Activated naive CD8-positive, alpha-beta T cell treated with anti-CD3 and anti-CD28 coated beads, Interleukin-2, amount 50 U/mL, for 24 hours (primary cell): ENCODE measurements around the gene CHSY3.
A peak's percentile ranks its signal among the peaks of the same experiment; 100 is the strongest.

Experiments used
- ATAC-seq: fragments of 150-1000 bp; cut with Tn5 transposase; one replicate; pipeline ENCODE4 v1.10.0; 2021
- DNase-seq: peaks from one replicate; pipeline ENCODE4 v3.0.0; 2021
- H3K27ac Mint-ChIP-seq: one replicate; pipeline ENCODE4 v1.8.0; 2021; ENCODE audit warnings: mild to moderate bottlenecking, mixed read lengths
- H3K27me3 Mint-ChIP-seq: one replicate; pipeline ENCODE4 v1.8.0; 2021; ENCODE audit warnings: mixed read lengths
- H3K36me3 Mint-ChIP-seq: one replicate; pipeline ENCODE4 v1.8.0; 2021; ENCODE audit warnings: low read depth, mixed read lengths
- H3K4me1 Mint-ChIP-seq: one replicate; pipeline ENCODE4 v1.8.0; 2021; ENCODE audit warnings: mixed read lengths
- H3K4me3 Mint-ChIP-seq: one replicate; pipeline ENCODE4 v1.8.0; 2021; ENCODE audit warnings: mild to moderate bottlenecking, moderate library complexity, mixed read lengths
- H3K9me3 Mint-ChIP-seq: one replicate; pipeline ENCODE4 v1.8.0; 2021; ENCODE audit warnings: mixed read lengths

Gene CHSY3

DNA sequence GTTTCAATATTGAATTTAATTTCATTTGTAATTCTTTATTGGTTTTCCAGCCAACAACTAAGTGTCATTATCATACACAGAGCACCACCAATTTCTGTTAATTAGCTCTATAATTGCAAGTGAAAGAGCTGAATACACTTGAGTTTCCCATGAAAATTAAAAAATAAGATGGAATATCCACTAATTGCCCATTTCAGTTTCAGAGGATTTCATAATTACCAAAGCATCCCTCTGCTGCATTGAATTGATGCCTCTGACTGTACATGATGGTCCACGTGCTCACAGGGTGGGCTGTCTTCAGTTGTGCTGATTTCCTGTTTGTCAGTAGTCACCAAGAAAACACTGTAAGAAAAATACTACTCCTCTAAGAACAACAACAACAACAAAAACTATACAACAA lies 163.8 kb downstream of the CHSY3 start:
- H3K9me3 Mint-ChIP-seq = no peaks in the 10 kb centered on the region
- no peak for DNase-seq
- no peaks in the 10 kb centered on the region for H3K27me3 Mint-ChIP-seq
- H3K4me1 Mint-ChIP-seq = no peaks in the 10 kb centered on the region
- H3K4me3 Mint-ChIP-seq = no peak overlapping the region
- H3K27ac Mint-ChIP-seq = no peak overlapping the region
- H3K36me3 Mint-ChIP-seq = no peaks in the 10 kb centered on the region
- no peak for ATAC-seq

DNA sequence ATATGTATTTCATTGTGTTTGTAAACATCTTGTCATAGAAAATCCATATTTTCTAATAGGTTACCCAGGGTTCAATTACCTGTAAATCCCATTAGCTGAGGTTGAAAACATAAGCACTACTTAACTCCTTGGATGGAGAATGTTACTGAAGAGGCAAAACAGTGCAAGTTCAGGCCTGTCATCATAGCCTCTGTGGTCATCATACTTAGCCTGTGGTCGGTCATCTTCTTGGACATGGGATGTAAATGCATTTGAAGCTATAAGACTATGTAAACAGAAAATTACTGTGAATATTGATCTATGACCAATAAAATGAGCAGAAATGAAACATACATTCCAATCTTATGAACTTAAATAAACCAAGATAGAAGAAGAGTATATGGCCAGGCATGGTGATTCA lies 164.7 kb downstream of the CHSY3 start:
- Mint-ChIP-seq H3K27ac (no peak overlapping the region), H3K4me1 (no peaks in the 10 kb centered on the region), H3K27me3 (no peaks in the 10 kb centered on the region), H3K36me3 (no peaks in the 10 kb centered on the region), H3K4me3 (no peak overlapping the region), H3K9me3 (no peaks in the 10 kb centered on the region)
- ATAC-seq = no peak
- DNase-seq = no peak

DNA sequence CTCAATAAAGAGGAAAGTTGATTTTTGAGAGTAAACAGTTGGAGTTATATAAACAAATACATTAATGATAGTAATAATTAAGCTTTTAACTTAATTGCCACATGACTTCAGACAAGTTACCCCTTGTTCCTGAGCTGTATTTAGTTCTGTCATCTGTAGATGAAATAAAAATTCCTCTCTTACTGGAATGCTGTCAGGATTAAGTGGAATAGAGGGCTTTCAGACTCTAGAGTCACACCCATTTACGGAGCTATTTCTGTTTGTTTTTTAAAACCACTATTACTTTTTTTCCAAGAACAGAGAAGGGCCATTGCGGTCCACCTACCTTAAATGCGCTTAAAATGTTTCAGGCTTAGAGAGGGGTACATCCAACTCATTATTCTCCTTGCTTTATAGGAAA lies 170.6 kb downstream of the CHSY3 start:
- no peaks in the 10 kb centered on the region for H3K4me1 Mint-ChIP-seq

DNA sequence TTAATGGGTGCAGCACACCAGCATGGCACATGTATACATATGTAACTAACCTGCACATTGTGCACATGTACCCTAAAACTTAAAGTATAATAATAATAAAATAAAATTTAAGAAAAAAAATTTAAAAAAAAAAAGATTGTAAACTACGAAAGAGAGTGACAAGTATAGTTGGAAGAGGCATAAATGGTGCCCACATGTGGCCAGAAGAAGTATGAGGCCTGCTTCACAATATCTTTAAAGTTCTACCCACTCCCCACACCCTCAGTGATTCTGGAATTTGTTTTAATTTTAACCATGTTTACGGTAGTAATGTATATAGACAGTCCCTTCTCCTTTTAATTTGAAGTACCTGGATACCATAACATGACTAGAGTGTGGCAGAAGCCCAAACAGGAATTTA lies 172.7 kb downstream of the CHSY3 start:
- DNase-seq (no peak), ATAC-seq (no peak)
- Mint-ChIP-seq H3K27ac (no peak overlapping the region), H3K36me3 (no peaks in the 10 kb centered on the region), H3K9me3 (no peaks in the 10 kb centered on the region), H3K4me3 (no peak overlapping the region), H3K27me3 (peaks cover 2% of the 10 kb centered on the region), H3K4me1 (no peaks in the 10 kb centered on the region)

More for the DNA sequence above, 170.6 kb downstream of the CHSY3 start:
- ATAC-seq = no peak
- Mint-ChIP-seq H3K27me3 (no peaks in the 10 kb centered on the region), H3K27ac (no peak overlapping the region), H3K4me3 (no peak overlapping the region), H3K9me3 (no peaks in the 10 kb centered on the region), H3K36me3 (no peaks in the 10 kb centered on the region)
- no peak for DNase-seq

DNA sequence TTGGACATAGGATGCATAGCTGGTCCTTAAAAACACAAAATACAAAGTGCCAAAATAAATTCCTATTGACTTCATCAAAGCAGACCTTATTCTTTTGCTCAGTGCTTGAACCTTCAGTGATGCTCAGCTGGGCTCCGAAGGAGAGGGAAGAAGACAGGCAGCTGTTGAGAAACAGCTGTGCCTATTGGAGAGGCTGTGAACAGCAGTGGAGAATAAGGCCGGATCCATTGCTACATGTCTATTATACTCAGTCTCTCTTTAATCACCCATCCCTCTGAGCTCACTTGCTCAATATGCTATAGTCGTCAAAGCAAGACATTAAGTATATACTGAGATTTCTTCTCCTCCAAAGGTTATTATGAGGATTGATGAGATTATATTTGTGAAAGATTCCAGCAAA lies 174.4 kb downstream of the CHSY3 start:
- Mint-ChIP-seq H3K36me3 (no peaks in the 10 kb centered on the region), H3K4me1 (no peaks in the 10 kb centered on the region), H3K9me3 (no peaks in the 10 kb centered on the region), H3K27me3 (peaks cover 2% of the 10 kb centered on the region), H3K4me3 (no peak overlapping the region), H3K27ac (no peak overlapping the region)
- ATAC-seq (no peak), DNase-seq (no peak)

DNA sequence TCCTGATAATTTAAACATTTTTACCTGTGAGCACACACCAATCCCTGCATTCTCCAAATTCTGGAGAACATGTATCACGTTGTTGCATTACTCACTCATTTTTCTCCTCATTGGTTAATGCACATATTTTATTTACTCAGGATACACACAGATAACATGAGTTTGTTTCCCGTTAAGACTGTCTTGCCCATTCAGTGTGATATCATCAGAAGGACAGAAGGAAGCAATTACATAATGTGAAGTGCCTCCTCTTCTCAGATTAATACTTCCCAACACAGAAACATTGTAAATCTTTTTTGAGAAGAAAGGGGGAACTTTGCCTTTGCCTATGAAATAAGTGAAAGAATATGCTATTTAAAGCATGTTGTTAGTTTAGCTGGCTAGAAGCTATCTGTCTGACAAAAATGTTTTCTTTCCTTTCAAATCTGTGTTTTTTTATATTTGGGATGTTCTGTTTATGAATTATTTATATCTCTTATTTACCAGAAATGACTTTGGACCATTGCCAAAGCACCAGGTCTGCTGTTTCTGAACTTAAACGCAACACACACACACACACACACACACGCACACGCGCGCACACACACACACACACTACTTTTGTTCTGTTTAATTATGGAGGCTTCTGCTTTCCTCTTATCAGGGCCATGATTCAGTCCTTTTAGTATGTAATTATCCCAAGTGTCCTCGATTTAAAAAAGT lies 186.5 kb downstream of the CHSY3 start:
- Mint-ChIP-seq H3K9me3 (peaks cover 9% of the 10 kb centered on the region), H3K4me3 (no peak overlapping the region), H3K27ac (no peak overlapping the region), H3K27me3 (peaks cover 2% of the 10 kb centered on the region), H3K36me3 (no peaks in the 10 kb centered on the region), H3K4me1 (no peaks in the 10 kb centered on the region)
- DNase-seq (no peak), ATAC-seq (no peak)

DNA sequence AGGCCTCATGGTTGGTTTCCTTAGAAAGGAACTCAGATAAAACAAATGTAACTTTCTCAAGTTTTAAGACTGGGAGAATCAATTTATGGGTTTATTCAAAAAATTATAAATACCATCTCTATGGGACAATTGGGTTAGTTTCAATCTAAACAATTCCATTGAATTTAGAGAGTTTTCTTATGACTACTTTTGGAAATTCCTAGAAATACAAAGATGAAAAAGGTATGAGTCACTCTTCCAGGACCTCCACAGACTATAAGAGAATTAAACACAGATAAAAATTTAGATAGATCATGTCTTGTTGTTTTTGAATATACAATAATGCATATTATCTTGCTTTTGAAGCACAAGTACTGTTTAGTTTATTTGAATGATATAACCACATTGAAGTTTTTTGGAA lies 188.7 kb downstream of the CHSY3 start:
- DNase-seq (no peak), ATAC-seq (no peak)
- H3K27ac Mint-ChIP-seq = no peak overlapping the region
- H3K4me1 Mint-ChIP-seq = no peaks in the 10 kb centered on the region
- H3K27me3 Mint-ChIP-seq = no peaks in the 10 kb centered on the region
- H3K9me3 Mint-ChIP-seq = peaks cover 9% of the 10 kb centered on the region
- no peaks in the 10 kb centered on the region for H3K36me3 Mint-ChIP-seq
- no peak overlapping the region for H3K4me3 Mint-ChIP-seq

DNA sequence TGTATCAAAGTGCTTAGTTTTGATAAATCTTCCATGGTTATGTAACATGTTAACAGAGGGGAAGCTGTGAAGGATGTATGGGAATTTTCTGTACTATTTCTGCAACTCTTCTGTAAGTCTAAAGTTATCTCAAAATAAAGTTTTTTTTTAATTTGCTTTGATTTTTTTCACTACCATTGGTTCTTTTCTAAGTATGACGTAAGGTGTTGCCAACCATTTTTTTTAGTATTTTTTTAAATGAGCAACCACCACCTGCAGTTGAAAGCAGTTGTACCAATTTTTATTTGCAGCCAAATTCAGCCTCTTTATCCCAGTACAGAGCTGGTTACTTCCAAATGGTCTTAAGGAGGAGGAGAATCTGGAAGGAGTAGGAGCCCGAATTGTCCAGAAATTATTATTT lies 192.2 kb downstream of the CHSY3 start:
- Mint-ChIP-seq H3K9me3 (peaks cover 9% of the 10 kb centered on the region), H3K27ac (no peak overlapping the region), H3K4me1 (no peaks in the 10 kb centered on the region), H3K27me3 (no peaks in the 10 kb centered on the region), H3K4me3 (no peak overlapping the region), H3K36me3 (no peaks in the 10 kb centered on the region)
- DNase-seq (no peak), ATAC-seq (no peak)

DNA sequence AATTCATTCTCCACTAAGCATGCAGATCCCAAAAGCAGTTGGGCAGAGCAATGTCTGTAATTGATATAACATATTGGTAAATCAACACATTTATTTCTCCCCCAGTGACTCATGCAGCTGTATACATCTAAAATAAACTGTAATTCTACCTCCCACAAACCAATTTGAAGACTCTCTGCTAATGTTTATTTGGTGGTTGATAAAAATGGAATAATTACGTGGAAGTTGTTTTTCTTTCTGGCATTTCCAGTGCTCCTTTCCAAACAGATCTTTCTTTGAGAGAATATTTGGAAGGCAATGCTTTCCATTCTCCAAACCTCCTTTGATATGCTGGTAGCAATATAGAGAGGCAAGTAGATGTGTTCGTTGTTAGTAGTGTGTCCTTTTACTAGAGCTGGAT lies 194.7 kb downstream of the CHSY3 start:
- Mint-ChIP-seq H3K4me1 (no peaks in the 10 kb centered on the region), H3K36me3 (no peaks in the 10 kb centered on the region), H3K27ac (no peak overlapping the region), H3K4me3 (no peak overlapping the region), H3K9me3 (no peaks in the 10 kb centered on the region), H3K27me3 (no peaks in the 10 kb centered on the region)
- DNase-seq (no peak), ATAC-seq (no peak)

DNA sequence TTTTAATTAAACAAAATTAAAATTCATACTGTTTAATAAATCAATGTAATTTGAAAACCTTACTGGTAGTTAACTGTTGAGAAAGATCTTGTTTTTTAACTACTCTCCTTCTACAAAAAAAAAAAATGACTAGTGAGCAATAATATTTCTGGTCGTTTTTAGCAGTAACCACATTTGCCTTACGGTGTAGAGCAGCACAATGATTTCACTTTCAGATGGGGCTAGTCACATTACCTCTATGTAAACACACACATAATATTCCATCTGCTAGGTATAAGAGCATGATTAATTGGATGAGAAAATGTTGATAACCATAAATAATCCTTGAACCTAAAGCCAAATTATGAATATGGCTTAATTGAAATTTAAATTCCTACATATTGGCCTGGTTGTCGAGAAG lies 198.1 kb downstream of the CHSY3 start:
- ATAC-seq = no peak
- no peaks in the 10 kb centered on the region for H3K36me3 Mint-ChIP-seq
- no peak for DNase-seq
- no peak overlapping the region for H3K27ac Mint-ChIP-seq
- H3K9me3 Mint-ChIP-seq = no peaks in the 10 kb centered on the region
- H3K4me1 Mint-ChIP-seq = peaks cover 4% of the 10 kb centered on the region
- no peaks in the 10 kb centered on the region for H3K27me3 Mint-ChIP-seq
- H3K4me3 Mint-ChIP-seq = no peak overlapping the region

DNA sequence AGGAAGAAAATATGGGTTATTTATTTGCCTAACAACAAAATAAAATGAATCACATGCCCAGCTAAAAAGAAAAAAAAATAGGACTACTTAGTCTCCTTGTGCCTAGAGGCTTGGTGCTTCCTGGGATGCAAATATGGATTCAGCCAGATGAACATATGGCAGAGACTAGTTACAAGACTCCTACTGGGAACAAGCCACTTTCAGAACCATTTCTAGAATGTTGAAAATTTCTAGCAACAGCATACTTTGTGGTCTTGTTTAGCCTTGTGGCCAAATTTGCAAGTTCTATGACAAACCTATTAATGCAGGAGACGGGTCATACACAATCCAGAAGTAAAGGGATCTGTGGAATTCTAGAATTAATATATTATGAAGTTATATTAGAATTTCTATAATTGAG lies 198.7 kb downstream of the CHSY3 start:
- no peak for DNase-seq
- no peak overlapping the region for H3K27ac Mint-ChIP-seq
- H3K36me3 Mint-ChIP-seq = no peaks in the 10 kb centered on the region
- H3K27me3 Mint-ChIP-seq = no peaks in the 10 kb centered on the region
- H3K9me3 Mint-ChIP-seq = no peaks in the 10 kb centered on the region
- peaks cover 4% of the 10 kb centered on the region for H3K4me1 Mint-ChIP-seq
- no peak for ATAC-seq
- H3K4me3 Mint-ChIP-seq = no peak overlapping the region

DNA sequence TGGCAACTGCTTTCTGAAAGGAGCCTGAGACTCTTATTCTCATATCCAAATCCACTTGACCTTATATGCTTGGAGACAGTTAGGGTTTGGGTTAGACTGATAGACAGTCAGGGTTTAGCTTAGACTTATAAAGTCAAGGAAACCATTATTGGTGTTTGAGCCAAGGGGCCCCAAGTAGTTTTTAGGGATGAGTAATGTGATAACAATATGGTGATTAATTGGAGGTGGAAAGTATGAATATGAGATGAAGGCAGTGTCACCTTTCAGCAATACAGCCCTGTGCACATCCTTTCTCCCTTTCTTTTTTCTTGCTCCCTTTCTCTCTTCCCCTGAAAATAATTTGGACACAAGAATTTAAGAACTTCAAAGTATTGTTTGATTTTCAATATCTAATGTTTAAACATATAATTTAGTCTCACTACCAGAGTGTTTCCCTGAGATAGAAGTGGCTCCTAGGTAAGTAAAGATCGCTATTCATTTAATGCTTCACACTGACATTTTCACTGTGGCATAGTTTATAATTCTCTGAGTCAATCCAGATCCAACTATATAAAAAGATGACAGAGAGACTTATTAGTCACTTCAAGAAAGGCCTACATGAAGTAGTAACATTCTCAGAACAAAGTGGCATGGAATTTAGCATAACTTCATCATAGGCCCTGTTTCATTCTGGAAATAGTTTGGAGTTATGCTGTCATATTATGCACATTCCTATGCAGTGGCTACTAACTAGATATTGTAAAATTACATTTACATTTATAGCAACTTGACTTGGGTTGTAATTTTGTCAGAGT lies 200.8 kb downstream of the CHSY3 start:
- ATAC-seq = peak; percentile 71

DNA sequence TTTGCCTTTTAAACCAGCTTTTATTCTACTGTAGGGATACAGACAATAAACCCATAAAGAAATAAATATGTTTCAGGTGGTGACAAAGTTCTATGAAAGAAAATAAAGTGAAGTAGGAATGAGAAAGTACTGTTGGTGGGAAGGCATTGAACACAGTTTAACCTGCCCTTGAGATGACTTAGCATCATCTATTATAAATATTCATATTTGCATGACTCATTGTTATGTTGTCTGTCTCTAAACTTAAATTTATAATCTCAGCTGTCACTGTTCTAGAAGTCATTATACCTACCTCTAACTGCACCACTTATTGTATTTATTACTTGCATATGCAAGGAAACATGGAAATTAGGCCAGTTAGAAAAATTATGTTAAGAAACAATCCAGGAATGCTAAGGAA lies 202.2 kb downstream of the CHSY3 start:
- H3K9me3 Mint-ChIP-seq = no peaks in the 10 kb centered on the region
- H3K4me1 Mint-ChIP-seq = peaks cover 4% of the 10 kb centered on the region
- no peak overlapping the region for H3K4me3 Mint-ChIP-seq
- no peaks in the 10 kb centered on the region for H3K36me3 Mint-ChIP-seq
- H3K27me3 Mint-ChIP-seq = peaks cover 5% of the 10 kb centered on the region
- no peak overlapping the region for H3K27ac Mint-ChIP-seq
- DNase-seq (no peak), ATAC-seq (no peak)

More for the DNA sequence above, 200.8 kb downstream of the CHSY3 start:
- Mint-ChIP-seq H3K4me3 (no peak overlapping the region), H3K9me3 (no peaks in the 10 kb centered on the region), H3K4me1 (peaks cover 4% of the 10 kb centered on the region), H3K36me3 (no peaks in the 10 kb centered on the region), H3K27ac (no peak overlapping the region), H3K27me3 (peaks cover 2% of the 10 kb centered on the region)
- no peak for DNase-seq

DNA sequence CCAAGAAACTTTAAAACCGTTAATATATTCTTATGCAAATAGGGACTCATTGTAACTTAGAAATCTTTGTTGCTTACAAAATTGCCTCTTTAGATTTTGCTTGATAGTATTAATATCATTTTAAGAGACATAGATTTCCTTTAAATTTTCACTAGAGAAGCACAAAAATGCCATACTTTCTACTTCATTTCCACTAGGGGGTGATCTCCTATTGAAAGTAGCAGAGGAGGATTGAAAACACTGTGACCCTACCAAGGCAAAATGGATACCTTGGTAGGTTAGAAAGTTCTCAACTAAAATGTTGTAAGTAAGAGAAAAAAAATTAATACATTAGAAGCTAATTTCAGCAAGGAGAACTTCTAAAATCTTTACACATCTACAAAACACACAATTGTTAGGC lies 204.9 kb downstream of the CHSY3 start:
- H3K27ac Mint-ChIP-seq = no peak overlapping the region
- ATAC-seq (no peak), DNase-seq (no peak)
- H3K4me1 Mint-ChIP-seq = peaks cover 4% of the 10 kb centered on the region
- no peaks in the 10 kb centered on the region for H3K9me3 Mint-ChIP-seq
- H3K27me3 Mint-ChIP-seq = peaks cover 5% of the 10 kb centered on the region
- no peaks in the 10 kb centered on the region for H3K36me3 Mint-ChIP-seq
- no peak overlapping the region for H3K4me3 Mint-ChIP-seq

DNA sequence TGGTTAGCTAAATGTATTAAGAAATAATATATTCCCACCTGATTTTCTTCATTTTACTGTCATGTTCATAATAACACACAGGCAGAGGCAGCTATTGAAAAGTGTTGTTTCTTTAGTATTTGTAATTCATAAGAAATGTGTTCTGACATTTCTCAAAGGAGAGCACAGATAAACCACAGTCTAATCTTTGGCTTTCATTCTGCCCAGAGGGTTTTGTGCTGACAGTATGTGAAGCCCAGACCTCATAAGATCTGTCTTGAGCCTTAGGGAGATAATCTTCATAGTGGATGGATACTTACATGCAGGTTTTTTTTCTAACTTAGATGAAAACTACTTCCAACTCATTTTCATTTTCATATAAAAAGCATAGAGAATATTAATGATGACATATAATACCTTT lies 206.1 kb downstream of the CHSY3 start:
- no peaks in the 10 kb centered on the region for H3K9me3 Mint-ChIP-seq
- H3K36me3 Mint-ChIP-seq = no peaks in the 10 kb centered on the region
- H3K27ac Mint-ChIP-seq = no peak overlapping the region
- no peaks in the 10 kb centered on the region for H3K4me1 Mint-ChIP-seq
- ATAC-seq = no peak
- DNase-seq = no peak
- no peak overlapping the region for H3K4me3 Mint-ChIP-seq
- H3K27me3 Mint-ChIP-seq = peaks cover 5% of the 10 kb centered on the region
